ENCODE results near the gene GALNT18. TPM values are rescaled to one million over a fixed set of nuclear protein-coding genes. Genes with fewer than 3 reads are reported as not detected.

The GALNT18 gene
- total RNA-seq, 1 donor = 4.7 TPM

GRCh38 chr11:11416917-11417316 is 204.9 kb downstream of the GALNT18 start:
- Histone ChIP-seq H3K36me3 (ENCODE audit: insufficient read depth, low read length) (no peaks in the 10 kb centered on the region), H4K20me1 (ENCODE audit: insufficient read depth, low read length) (no peaks in the 10 kb centered on the region), H3K27ac (ENCODE audit: low read depth, low read length) (peak overlapping the region; percentile 95), H3K4me2 (ENCODE audit: insufficient read depth, low read length) (peak overlapping the region; percentile 70), H3K27me3 (ENCODE audit: insufficient read depth, low read length) (peaks cover 3% of the 10 kb centered on the region), H3K4me1 (ENCODE audit: insufficient read depth, low read length) (peaks cover 25% of the 10 kb centered on the region), H2AFZ (ENCODE audit: low read length) (no peak overlapping the region), H3K79me2 (ENCODE audit: insufficient read depth, low read length) (no peaks in the 10 kb centered on the region), H3K9me3 (ENCODE audit: low read depth, low read length) (no peaks in the 10 kb centered on the region), H3K4me3 (ENCODE audit: insufficient read depth, low read length) (peak overlapping the region; percentile 22)
- DNase-seq (ENCODE audit: insufficient read length, low spot score, missing footprints) = no peak
- TF ChIP-seq, protein P1, sequence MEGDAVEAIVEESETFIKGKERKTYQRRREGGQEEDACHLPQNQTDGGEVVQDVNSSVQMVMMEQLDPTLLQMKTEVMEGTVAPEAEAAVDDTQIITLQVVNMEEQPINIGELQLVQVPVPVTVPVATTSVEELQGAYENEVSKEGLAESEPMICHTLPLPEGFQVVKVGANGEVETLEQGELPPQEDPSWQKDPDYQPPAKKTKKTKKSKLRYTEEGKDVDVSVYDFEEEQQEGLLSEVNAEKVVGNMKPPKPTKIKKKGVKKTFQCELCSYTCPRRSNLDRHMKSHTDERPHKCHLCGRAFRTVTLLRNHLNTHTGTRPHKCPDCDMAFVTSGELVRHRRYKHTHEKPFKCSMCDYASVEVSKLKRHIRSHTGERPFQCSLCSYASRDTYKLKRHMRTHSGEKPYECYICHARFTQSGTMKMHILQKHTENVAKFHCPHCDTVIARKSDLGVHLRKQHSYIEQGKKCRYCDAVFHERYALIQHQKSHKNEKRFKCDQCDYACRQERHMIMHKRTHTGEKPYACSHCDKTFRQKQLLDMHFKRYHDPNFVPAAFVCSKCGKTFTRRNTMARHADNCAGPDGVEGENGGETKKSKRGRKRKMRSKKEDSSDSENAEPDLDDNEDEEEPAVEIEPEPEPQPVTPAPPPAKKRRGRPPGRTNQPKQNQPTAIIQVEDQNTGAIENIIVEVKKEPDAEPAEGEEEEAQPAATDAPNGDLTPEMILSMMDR (IDR thresholded peaks at IDR 0.05; ENCODE audit: extremely low read depth, low read depth, low read length) = no peak

DNA sequence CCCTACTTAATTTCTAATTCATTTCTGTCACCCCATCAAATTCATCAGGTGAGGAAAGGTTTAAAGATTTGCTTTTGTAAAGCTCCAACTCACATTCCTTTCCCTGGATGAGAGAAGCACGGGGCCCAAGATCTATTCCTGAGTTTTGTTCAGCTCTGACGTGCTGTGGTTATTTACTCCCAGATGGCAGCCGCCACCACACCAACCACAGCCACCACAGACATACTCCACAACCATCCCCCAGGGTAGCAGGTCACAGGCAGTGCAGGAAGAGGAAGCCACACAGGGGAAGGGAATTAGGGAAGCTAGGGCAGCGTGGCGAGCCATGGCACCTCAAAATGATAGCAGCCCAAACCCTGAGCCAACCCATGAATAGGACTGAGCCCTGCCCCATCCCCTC is 205.3 kb downstream of the GALNT18 start:
- Histone ChIP-seq H3K9me3 (ENCODE audit: low read depth, low read length) (no peaks in the 10 kb centered on the region), H4K20me1 (ENCODE audit: insufficient read depth, low read length) (no peaks in the 10 kb centered on the region), H3K4me3 (ENCODE audit: insufficient read depth, low read length) (peak overlapping the region; percentile 32), H3K4me2 (ENCODE audit: insufficient read depth, low read length) (peak overlapping the region; percentile 70), H3K4me1 (ENCODE audit: insufficient read depth, low read length) (peaks cover 24% of the 10 kb centered on the region), H2AFZ (ENCODE audit: low read length) (no peak overlapping the region), H3K27ac (ENCODE audit: low read depth, low read length) (peak overlapping the region; percentile 95), H3K27me3 (ENCODE audit: insufficient read depth, low read length) (peaks cover 3% of the 10 kb centered on the region), H3K79me2 (ENCODE audit: insufficient read depth, low read length) (no peaks in the 10 kb centered on the region), H3K36me3 (ENCODE audit: insufficient read depth, low read length) (no peaks in the 10 kb centered on the region)
- DNase-seq (ENCODE audit: insufficient read length, low spot score, missing footprints) = no peak
- TF ChIP-seq, protein P1 (IDR thresholded peaks at IDR 0.05; ENCODE audit: extremely low read depth, low read depth, low read length) = no peak

DNA sequence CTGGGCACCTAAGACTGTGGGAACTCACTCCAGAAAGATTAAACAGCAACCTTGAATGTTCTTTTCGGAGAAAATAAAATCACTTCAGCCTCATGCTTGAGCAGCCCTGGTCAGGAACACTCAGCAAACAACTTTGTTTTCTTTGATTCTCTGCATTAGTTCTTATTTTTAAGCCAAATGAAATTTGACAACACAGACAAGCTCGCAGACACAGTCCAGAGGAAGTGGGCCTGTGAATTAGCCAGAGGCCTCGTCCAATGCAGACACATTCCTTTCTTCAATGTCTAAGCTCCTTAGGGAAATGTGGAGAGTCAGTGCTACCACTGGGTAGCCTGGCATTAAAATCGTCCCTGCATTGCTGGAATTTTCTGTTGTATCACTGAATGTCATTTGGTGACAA is 205.9 kb downstream of the GALNT18 start:
- H3K27ac ChIP-seq (ENCODE audit: low read depth, low read length) = peak overlapping the region; percentile 95

GRCh38 chr11:11414996-11415395 is 206.8 kb downstream of the GALNT18 start:
- Histone ChIP-seq H3K36me3 (ENCODE audit: insufficient read depth, low read length) (no peaks in the 10 kb centered on the region), H3K79me2 (ENCODE audit: insufficient read depth, low read length) (no peaks in the 10 kb centered on the region), H2AFZ (ENCODE audit: low read length) (no peak overlapping the region), H4K20me1 (ENCODE audit: insufficient read depth, low read length) (no peaks in the 10 kb centered on the region), H3K4me1 (ENCODE audit: insufficient read depth, low read length) (peaks cover 24% of the 10 kb centered on the region), H3K9me3 (ENCODE audit: low read depth, low read length) (no peaks in the 10 kb centered on the region), H3K27me3 (ENCODE audit: insufficient read depth, low read length) (peaks cover 5% of the 10 kb centered on the region), H3K27ac (ENCODE audit: low read depth, low read length) (no peak overlapping the region), H3K4me2 (ENCODE audit: insufficient read depth, low read length) (no peak overlapping the region), H3K4me3 (ENCODE audit: insufficient read depth, low read length) (no peak overlapping the region)
- DNase-seq (ENCODE audit: insufficient read length, low spot score, missing footprints) = no peak
- TF ChIP-seq, protein P1 (IDR thresholded peaks at IDR 0.05; ENCODE audit: extremely low read depth, low read depth, low read length) = no peak

More for the DNA sequence above, 205.9 kb downstream of the GALNT18 start:
- Histone ChIP-seq H3K36me3 (ENCODE audit: insufficient read depth, low read length) (no peaks in the 10 kb centered on the region), H3K4me2 (ENCODE audit: insufficient read depth, low read length) (peak overlapping the region; percentile 70), H3K4me1 (ENCODE audit: insufficient read depth, low read length) (peaks cover 24% of the 10 kb centered on the region), H3K79me2 (ENCODE audit: insufficient read depth, low read length) (no peaks in the 10 kb centered on the region), H3K27me3 (ENCODE audit: insufficient read depth, low read length) (peaks cover 5% of the 10 kb centered on the region), H2AFZ (ENCODE audit: low read length) (peak overlapping the region; percentile 14), H4K20me1 (ENCODE audit: insufficient read depth, low read length) (no peaks in the 10 kb centered on the region), H3K4me3 (ENCODE audit: insufficient read depth, low read length) (peak overlapping the region; percentile 32), H3K9me3 (ENCODE audit: low read depth, low read length) (no peaks in the 10 kb centered on the region)
- DNase-seq (ENCODE audit: insufficient read length, low spot score, missing footprints) = peak; percentile 84
- TF ChIP-seq, protein P1 (IDR thresholded peaks at IDR 0.05; ENCODE audit: extremely low read depth, low read depth, low read length) = no peak

Measured in osteoblast (primary cell).